OCI-LY7 (cell line): Measurements from ENCODE around the gene PAMR1. TPM values are rescaled to one million over a fixed set of nuclear protein-coding genes. Genes with fewer than 3 reads are reported as not detected.

Experiments
- BruUV-seq: library from RNA; stranded (reverse); fragments of 400-500 nt; replicated peaks from 2 replicates; lab custom pipeline; 2021; lab: Mats Ljungman, UMichigan
- CTCF ChIA-PET: fragments of 300-600 bp; sonication (Branson Sonifier 250); formaldehyde crosslinking; loops from one replicate; lab custom pipeline; 2022; ENCODE audit warnings: antibody characterized with exemption; ENCODE audit not compliant: unreplicated experiment; lab: Charles Lee
- POLR2A ChIA-PET: fragments of 300-600 bp; sonication (Branson Sonifier 250); formaldehyde crosslinking; loops from one replicate; lab custom pipeline; 2022; ENCODE audit warnings: antibody characterized with exemption; lab: Charles Lee
- DNase-seq: peaks from one replicate; pipeline ENCODE4 v3.0.0-alpha.2; 2015; ENCODE audit warnings: low spot score
- H2AFZ ChIP-seq: fragments of 200-600 bp; sonication (generic), shearing (Covaris generic); 2 replicates; pipeline ENCODE4 v1.6.1; 2014; ENCODE audit warnings: mild to moderate bottlenecking, antibody characterized with exemption, low read length, moderate library complexity
- H3K27ac ChIP-seq: fragments of 200-600 bp; sonication (generic); 2 replicates; pipeline ENCODE4 v1.5.1; 2014; ENCODE audit warnings: mixed run types, low read depth, mild to moderate bottlenecking, moderate library complexity, low read length, inconsistent platforms; ENCODE audit not compliant: poor library complexity, severe bottlenecking
- H3K36me3 ChIP-seq: fragments of 200-600 bp; sonication (generic); 2 replicates; pipeline ENCODE4 v1.6.1; 2014; ENCODE audit warnings: mild to moderate bottlenecking, antibody characterized with exemption, low read length, moderate library complexity, mixed read lengths; ENCODE audit not compliant: insufficient read depth
- H3K4me1 ChIP-seq: fragments of 200-600 bp; sonication (generic); 2 replicates; pipeline ENCODE4 v1.5.1; 2014; ENCODE audit warnings: mild to moderate bottlenecking, low read length; ENCODE audit not compliant: insufficient read depth, poor library complexity, severe bottlenecking
- H3K4me2 ChIP-seq: fragments of 200-600 bp; sonication (generic); 2 replicates; pipeline ENCODE4 v1.6.1; 2014; ENCODE audit warnings: mild to moderate bottlenecking, low read length
- H3K4me3 ChIP-seq: fragments of 200-600 bp; sonication (generic); 2 replicates; pipeline ENCODE4 v1.5.1; 2014; ENCODE audit warnings: mild to moderate bottlenecking, low read depth, low read length; ENCODE audit not compliant: poor library complexity, severe bottlenecking
- H3K79me2 ChIP-seq: fragments of 200-600 bp; sonication (generic); 2 replicates; pipeline ENCODE4 v1.6.1; 2016; ENCODE audit warnings: low read depth, mild to moderate bottlenecking, low read length, moderate library complexity, mixed read lengths; ENCODE audit not compliant: insufficient read depth
- H3K9me2 ChIP-seq: fragments of 200-600 bp; sonication (generic); 2 replicates; pipeline ENCODE4 v1.6.1; 2016; ENCODE audit warnings: mild to moderate bottlenecking, low read length, mixed read lengths; ENCODE audit not compliant: insufficient read depth
- H3K9me3 ChIP-seq: fragments of 200-600 bp; sonication (generic); 2 replicates; pipeline ENCODE4 v1.6.1; 2014; ENCODE audit warnings: mild to moderate bottlenecking, mixed run types, low read length, mixed read lengths
- H4K20me1 ChIP-seq: fragments of 200-600 bp; sonication (generic); 2 replicates; pipeline ENCODE4 v1.6.1; 2014; ENCODE audit warnings: mild to moderate bottlenecking, antibody characterized with exemption, low read length, moderate library complexity, mixed read lengths; ENCODE audit not compliant: insufficient read depth
- EZH2phosphoT487 ChIP-seq: fragments of 200-600 bp; sonication (generic); IDR thresholded peaks from 2 replicates; pipeline ENCODE4 v1.6.1; 2018; ENCODE audit warnings: low read depth, borderline replicate concordance, mild to moderate bottlenecking, mixed run types, antibody characterized with exemption, low read length, moderate library complexity, mixed read lengths
- intact Hi-C: fragments of 100-400 bp; cut with micrococcal nuclease; formaldehyde crosslinking; loops from one replicate; pipeline ENCODE4 v1.10.0; 2022; ENCODE audit not compliant: unreplicated experiment
- total RNA-seq, 2 experiments: library from RNA; depleted of rRNA in 1 of 2; stranded (reverse); fragments of >200 nt in 1 of 2; shearing (Covaris generic) in 1 of 2; gene quantifications; 2 replicates each; pipeline ENCODE4 v1.2.3, GENCODE V29; 2014 to 2022
- TF ChIP-seq, protein P1 (sequence below): fragments of 200-600 bp; sonication (generic); conservative IDR thresholded peaks from 2 replicates; pipeline ENCODE4 v1.5.1; 2014; ENCODE audit warnings: mild to moderate bottlenecking, antibody characterized with exemption, low read length, moderate library complexity, mixed read lengths

Gene PAMR1
- total RNA-seq, 2 experiments from 2014 or later = not detected

DNA sequence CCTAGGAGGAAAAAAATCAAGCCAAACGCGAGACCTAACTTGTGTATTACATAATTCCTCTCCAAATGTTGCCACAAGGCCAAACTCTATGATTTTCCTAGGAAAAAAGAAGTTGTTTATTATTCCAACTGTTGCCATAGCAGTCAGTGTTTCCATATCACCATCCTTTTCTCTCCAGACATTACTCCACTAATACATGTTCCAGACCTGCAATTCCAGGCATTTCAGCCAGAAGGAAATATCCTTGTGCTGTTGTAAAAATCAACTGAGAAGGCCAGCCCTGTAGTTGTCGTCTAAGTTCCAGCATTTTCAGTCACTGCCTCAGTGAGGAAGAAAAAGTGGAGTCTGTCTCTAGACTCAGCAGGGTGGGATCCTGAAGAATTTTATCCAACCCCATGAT lies 33.1 kb upstream of the PAMR1 start:
- no peak overlapping the region for H3K27ac ChIP-seq
- no peak overlapping the region for H2AFZ ChIP-seq
- ChIA-PET POLR2A (interaction anchor here (0.6 to 0.7 kb wide), 2 partner anchors 13 to 258 kb away, joined by 3 to 4 read pairs; no protein-coding TSS in a partner anchor), CTCF (no interaction called here)
- no peaks in the 10 kb centered on the region for H3K4me1 ChIP-seq
- intact Hi-C loops = no loop called here
- H3K4me3 ChIP-seq = no peak overlapping the region
- H3K9me3 ChIP-seq = no peaks in the 10 kb centered on the region
- no peaks in the 10 kb centered on the region for H3K9me2 ChIP-seq
- DNase-seq = no peak
- TF ChIP-seq, protein P1, sequence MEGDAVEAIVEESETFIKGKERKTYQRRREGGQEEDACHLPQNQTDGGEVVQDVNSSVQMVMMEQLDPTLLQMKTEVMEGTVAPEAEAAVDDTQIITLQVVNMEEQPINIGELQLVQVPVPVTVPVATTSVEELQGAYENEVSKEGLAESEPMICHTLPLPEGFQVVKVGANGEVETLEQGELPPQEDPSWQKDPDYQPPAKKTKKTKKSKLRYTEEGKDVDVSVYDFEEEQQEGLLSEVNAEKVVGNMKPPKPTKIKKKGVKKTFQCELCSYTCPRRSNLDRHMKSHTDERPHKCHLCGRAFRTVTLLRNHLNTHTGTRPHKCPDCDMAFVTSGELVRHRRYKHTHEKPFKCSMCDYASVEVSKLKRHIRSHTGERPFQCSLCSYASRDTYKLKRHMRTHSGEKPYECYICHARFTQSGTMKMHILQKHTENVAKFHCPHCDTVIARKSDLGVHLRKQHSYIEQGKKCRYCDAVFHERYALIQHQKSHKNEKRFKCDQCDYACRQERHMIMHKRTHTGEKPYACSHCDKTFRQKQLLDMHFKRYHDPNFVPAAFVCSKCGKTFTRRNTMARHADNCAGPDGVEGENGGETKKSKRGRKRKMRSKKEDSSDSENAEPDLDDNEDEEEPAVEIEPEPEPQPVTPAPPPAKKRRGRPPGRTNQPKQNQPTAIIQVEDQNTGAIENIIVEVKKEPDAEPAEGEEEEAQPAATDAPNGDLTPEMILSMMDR = no peak
- TF ChIP-seq EZH2phosphoT487 = no peak
- no peaks in the 10 kb centered on the region for H4K20me1 ChIP-seq
- H3K36me3 ChIP-seq = no peaks in the 10 kb centered on the region
- BruUV-seq = no TSS peak
- no peaks in the 10 kb centered on the region for H3K79me2 ChIP-seq
- H3K4me2 ChIP-seq = no peak overlapping the region

DNA sequence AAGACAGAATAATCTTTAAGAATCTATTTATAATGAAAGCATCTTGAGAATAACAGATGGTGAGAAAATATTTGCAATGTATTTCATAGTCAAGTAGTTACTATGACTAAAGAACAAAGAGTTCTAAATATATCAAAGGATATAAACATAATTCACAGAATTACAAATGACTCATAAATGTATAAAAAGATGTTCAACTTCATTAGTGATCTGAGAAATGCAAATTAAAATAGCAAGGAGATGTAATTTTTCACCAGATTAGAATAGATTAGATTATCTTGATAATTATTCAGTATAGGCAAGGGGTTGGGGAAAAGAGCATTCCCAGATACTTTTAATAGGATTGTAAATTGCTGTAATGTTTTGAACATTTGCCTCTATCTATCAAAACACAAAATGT lies 30.1 kb upstream of the PAMR1 start:
- no TSS peak for BruUV-seq

More for the DNA sequence above, 30.1 kb upstream of the PAMR1 start:
- Histone ChIP-seq H3K9me2 (no peaks in the 10 kb centered on the region), H3K4me3 (no peak overlapping the region), H3K9me3 (no peaks in the 10 kb centered on the region), H3K36me3 (no peaks in the 10 kb centered on the region), H3K27ac (no peak overlapping the region), H3K79me2 (no peaks in the 10 kb centered on the region), H2AFZ (no peak overlapping the region), H4K20me1 (no peaks in the 10 kb centered on the region), H3K4me1 (no peaks in the 10 kb centered on the region), H3K4me2 (no peak overlapping the region)
- intact Hi-C loops = no loop called here
- ChIA-PET POLR2A (no interaction called here), CTCF (no interaction called here)
- no peak for DNase-seq
- no peak for TF ChIP-seq EZH2phosphoT487
- TF ChIP-seq, protein P1 = no peak
